ENCODE measurements around the gene FHAD1. TPM values are rescaled to one million over a fixed set of nuclear protein-coding genes. Genes with fewer than 3 reads are reported as not detected.
"Not testable (repeated sequence)": the region's sequence is repeated elsewhere in the genome, so short reads cannot be mapped to it uniquely, and the experiment has no call there.

Gene FHAD1
- total RNA-seq, 2 experiments from 2014 or later: not detected

DNA sequence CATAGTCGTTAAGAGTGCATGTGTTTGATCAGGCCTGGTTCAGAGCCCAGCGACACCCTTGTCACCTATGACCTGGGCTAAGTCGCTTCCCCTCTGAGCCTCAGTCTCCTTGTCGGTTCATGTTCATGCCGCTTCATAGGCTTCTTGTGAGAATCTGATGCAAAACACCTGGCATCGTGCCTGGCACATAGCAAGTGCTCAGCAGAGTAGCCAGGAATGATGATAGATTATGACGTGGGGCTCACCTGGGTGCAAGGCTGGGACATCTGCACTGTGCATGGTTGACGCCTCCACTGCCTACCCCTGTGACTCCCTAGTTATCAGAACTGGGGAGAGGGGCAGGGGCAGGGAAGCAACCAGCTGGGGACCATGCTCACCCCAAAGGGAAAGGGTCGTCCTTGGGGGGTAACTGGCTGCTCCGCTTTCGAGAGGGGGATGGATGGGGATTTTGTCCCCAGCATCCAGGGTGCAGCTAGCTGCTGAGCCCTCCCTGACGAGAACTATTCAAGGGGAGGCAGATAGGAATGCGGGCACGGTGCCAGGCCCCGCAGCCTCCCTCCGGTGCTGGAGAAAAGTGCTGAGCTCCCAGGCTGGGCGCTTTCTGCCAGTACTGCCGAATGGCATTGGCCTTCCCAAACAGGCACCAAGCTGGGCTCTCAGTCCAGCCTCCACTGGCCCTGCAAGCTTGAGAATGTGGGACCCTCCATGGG is 171.9 kb downstream of the FHAD1 start:
- Mint-ChIP-seq H3K4me1 (ENCODE audit: low read depth) (peaks cover 44% of the 10 kb centered on the region), H3K4me3 (no peak overlapping the region), H3K36me3 (peaks cover 11% of the 10 kb centered on the region), H3K27ac (no peak overlapping the region), H3K27me3 (no peaks in the 10 kb centered on the region), H3K9me3 (no peaks in the 10 kb centered on the region)
- DNase-seq: no peak
- CTCF ChIA-PET: interaction anchor here (1.6 to 3.4 kb wide), 2 partner anchors 13 to 95 kb away, joined by 3 to 16 read pairs; no protein-coding TSS in a partner anchor
- intact Hi-C loops (cut with micrococcal nuclease): loop anchor here (5.0 kb wide), 3 partner anchors 77 to 198 kb away; partner anchors contain the start of gene DDI2
- POLR2A ChIA-PET: no interaction called here

DNA sequence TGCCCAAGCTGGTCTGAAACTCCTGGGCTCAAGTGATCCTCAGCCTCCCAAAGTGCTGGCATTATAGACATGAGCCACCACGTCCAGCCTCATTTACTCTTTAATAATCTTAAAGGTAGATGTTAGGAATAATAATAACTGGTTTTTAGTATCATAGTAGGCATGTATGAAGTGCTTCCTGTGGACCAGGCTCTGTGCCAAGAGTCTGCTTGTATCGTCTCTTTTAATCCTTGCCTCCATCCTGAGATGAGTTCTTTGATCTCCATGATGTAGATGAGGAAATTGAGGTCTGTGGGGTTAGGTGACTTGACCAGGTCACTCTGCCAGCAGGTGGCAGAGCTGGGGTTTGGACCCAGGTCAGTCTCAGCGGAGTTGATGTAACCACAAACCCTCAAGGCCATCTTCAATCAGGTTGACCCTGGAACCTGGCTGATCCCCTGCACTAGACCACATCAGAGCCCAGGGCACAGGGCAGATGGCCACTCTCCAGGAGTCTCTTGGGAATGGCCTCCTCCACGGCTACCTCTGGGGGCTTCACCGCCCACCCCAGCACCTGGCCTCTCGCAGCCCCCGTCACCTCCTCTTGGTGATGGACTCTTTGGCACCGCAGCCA is 173.9 kb downstream of the FHAD1 start:
- ChIA-PET POLR2A (no interaction called here), CTCF (no interaction called here)
- Mint-ChIP-seq H3K36me3 (peaks cover 4% of the 10 kb centered on the region), H3K27ac (no peak overlapping the region), H3K27me3 (no peaks in the 10 kb centered on the region), H3K9me3 (no peaks in the 10 kb centered on the region), H3K4me1 (ENCODE audit: low read depth) (peaks cover 25% of the 10 kb centered on the region), H3K4me3 (no peak overlapping the region)
- intact Hi-C loops (cut with micrococcal nuclease): no loop called here
- DNase-seq: no peak

DNA sequence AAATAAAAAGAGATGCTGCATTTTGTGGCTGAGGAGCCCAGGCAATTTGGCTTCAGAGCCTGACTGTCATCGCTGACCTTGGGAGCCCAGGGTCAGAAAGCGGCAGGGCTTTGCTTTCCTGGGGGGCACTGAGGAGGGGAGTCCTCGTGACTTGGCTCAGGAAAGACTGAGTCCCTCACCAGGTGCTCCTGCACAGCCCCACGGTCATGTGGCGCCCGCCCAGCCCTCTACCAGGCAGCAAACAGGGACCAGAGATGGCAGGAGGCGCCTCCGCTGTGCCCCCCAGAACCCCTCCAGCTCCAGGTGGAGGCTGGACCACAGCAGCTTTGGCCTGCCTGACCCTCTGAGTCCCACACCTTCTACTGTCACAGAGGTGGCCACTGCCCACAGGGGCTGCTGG is 175.8 kb downstream of the FHAD1 start:
- peaks cover 10% of the 10 kb centered on the region for H3K4me1 Mint-ChIP-seq (ENCODE audit: low read depth)
- no peak overlapping the region for H3K27ac Mint-ChIP-seq
- intact Hi-C loops (cut with micrococcal nuclease): no loop called here
- DNase-seq: no peak
- no peaks in the 10 kb centered on the region for H3K9me3 Mint-ChIP-seq
- H3K4me3 Mint-ChIP-seq: no peak overlapping the region
- ChIA-PET POLR2A (no interaction called here), CTCF (interaction anchor here (0.6 to 0.7 kb wide), 2 partner anchors 15 to 294 kb away, joined by 3 read pairs; no protein-coding TSS in a partner anchor)
- peaks cover 14% of the 10 kb centered on the region for H3K36me3 Mint-ChIP-seq
- no peaks in the 10 kb centered on the region for H3K27me3 Mint-ChIP-seq

DNA sequence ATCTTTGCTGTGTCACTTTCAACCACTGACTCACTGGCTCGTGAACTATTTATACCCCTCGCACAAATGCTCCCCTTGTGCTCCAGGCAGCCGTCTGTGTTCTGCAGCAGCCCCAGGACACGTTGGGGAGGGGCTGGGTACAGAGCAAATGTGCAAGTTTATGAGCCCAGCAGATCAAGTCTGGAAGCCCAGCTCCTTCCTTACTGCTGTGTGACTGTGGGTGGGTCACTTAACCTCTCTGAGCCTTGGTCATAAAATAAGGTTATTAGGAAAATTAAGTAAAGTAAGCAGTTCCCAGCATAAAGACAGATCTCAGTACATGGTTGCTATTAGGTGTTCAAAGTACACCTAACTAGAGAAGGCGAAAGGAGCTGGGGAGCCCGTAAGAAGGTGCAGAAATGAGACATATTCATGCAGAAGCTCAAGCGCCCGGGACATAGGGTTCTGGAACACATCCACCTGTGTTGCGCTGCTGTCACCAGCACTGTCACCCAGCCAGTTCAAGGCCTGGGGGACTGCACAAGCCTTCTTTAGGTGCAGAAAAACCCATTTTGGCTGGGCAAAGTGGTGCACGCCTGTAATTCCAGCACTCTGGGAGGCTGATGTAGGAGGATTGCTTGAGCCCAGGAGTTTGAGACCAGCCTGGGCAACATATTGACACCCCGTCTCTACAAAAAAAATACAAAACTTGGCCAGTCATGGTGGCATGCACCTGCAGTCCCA is 176.5 kb downstream of the FHAD1 start:
- peaks cover 15% of the 10 kb centered on the region for H3K36me3 Mint-ChIP-seq
- H3K27ac Mint-ChIP-seq: no peak overlapping the region
- CTCF ChIA-PET: interaction anchor here (0.6 to 0.9 kb wide), 2 partner anchors 14 to 99 kb away, joined by 3 read pairs; no protein-coding TSS in a partner anchor
- H3K4me3 Mint-ChIP-seq: no peak overlapping the region
- H3K4me1 Mint-ChIP-seq (ENCODE audit: low read depth): peaks cover 8% of the 10 kb centered on the region
- POLR2A ChIA-PET: no interaction called here
- no peaks in the 10 kb centered on the region for H3K27me3 Mint-ChIP-seq
- no peaks in the 10 kb centered on the region for H3K9me3 Mint-ChIP-seq
- DNase-seq: no peak
- intact Hi-C loops (cut with micrococcal nuclease): no loop called here

DNA sequence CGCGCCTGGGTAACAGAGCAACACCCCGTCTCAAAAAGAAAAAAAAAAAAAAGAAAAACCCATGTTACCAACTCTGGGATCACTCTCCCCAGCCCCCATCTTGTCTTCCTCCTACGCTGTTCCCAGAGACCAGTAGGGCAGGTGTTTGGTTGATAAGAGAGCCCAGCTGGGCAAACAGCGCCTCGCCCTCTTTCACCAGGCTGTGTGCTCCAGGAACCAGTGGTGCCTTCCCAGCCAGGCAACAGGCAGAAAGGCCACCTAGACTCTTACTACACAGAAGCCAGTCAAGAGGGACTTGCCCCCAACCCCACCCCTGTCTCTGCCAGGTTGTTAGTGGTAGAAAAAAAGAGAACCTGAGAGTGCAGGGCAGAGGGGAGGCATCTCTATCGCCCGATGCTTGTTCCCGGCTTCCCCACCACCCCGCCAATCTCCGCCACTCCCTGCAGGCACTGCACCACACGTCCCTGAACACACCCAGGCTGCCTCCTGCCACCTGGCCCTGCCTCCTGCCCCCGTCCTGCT is 177.2 kb downstream of the FHAD1 start:
- CTCF ChIA-PET: interaction anchor here (0.8 to 0.9 kb wide), 2 partner anchors 100 to 101 kb away, joined by 3 to 4 read pairs; no protein-coding TSS in a partner anchor
- Mint-ChIP-seq H3K27ac (peak overlapping the region; percentile 24), H3K4me3 (no peak overlapping the region), H3K27me3 (no peaks in the 10 kb centered on the region), H3K9me3 (no peaks in the 10 kb centered on the region), H3K4me1 (ENCODE audit: low read depth) (peaks cover 4% of the 10 kb centered on the region), H3K36me3 (peaks cover 15% of the 10 kb centered on the region)
- POLR2A ChIA-PET: no interaction called here
- intact Hi-C loops (cut with micrococcal nuclease): no loop called here
- DNase-seq: no peak

DNA sequence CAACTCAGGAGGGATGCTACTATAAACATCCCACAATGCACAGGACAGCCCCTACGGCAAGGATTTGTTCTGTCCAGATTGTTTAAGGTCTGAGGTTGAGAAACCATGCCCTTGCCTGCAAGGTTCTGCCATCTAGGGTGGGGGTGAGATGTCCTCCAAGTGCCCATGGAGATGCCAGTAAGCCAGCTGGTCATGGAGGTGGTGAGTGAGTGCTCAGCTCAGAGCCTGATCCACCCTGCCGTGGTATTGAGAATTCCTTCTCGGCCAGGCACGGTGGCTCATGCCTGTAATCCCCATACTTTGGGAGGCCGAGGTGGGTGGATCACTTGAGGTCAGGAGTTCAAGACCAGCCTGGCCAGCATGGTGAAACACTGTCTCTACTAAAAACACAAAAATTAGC is 178.0 kb downstream of the FHAD1 start:
- CTCF ChIA-PET: interaction anchor here (0.8 to 10.4 kb wide), 2 partner anchors 102 kb away, joined by 4 to 203 read pairs; no protein-coding TSS in a partner anchor
- peaks cover 15% of the 10 kb centered on the region for H3K36me3 Mint-ChIP-seq
- H3K27ac Mint-ChIP-seq: no peak overlapping the region

DNA sequence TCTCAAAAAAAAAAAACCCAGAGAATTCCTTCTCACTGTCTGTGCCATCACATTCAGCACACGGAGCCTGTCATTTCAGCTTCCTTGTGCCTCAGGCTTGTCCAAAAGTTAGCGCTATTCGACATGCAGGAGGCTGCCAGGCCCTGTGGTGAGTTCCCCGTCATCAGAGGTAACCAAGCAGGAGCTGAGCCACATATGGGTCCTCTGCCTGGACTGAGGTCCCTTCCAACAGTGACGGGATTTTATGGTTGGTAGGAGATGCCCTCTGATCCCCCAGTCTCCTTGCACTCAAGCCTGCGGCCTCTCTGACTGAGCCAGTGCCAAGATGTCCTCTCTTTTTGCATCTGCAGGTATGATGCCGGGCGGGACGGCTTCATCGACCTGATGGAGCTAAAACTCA is 178.5 kb downstream of the FHAD1 start:
- H3K4me3 Mint-ChIP-seq: no peak overlapping the region
- peaks cover 4% of the 10 kb centered on the region for H3K4me1 Mint-ChIP-seq (ENCODE audit: low read depth)
- no peaks in the 10 kb centered on the region for H3K9me3 Mint-ChIP-seq
- ChIA-PET POLR2A (no interaction called here), CTCF (interaction anchor here (10.4 kb wide), 1 partner anchor 103 kb away, joined by 203 read pairs; no protein-coding TSS in a partner anchor)
- intact Hi-C loops (cut with micrococcal nuclease): no loop called here
- H3K27me3 Mint-ChIP-seq: no peaks in the 10 kb centered on the region
- no peak for DNase-seq
- H3K36me3 Mint-ChIP-seq: peaks cover 17% of the 10 kb centered on the region
- H3K27ac Mint-ChIP-seq: no peak overlapping the region

More for the DNA sequence above, 178.0 kb downstream of the FHAD1 start:
- POLR2A ChIA-PET: no interaction called here
- H3K27me3 Mint-ChIP-seq: no peaks in the 10 kb centered on the region
- intact Hi-C loops (cut with micrococcal nuclease): no loop called here
- DNase-seq: no peak
- peaks cover 4% of the 10 kb centered on the region for H3K4me1 Mint-ChIP-seq (ENCODE audit: low read depth)
- no peaks in the 10 kb centered on the region for H3K9me3 Mint-ChIP-seq
- no peak overlapping the region for H3K4me3 Mint-ChIP-seq

DNA sequence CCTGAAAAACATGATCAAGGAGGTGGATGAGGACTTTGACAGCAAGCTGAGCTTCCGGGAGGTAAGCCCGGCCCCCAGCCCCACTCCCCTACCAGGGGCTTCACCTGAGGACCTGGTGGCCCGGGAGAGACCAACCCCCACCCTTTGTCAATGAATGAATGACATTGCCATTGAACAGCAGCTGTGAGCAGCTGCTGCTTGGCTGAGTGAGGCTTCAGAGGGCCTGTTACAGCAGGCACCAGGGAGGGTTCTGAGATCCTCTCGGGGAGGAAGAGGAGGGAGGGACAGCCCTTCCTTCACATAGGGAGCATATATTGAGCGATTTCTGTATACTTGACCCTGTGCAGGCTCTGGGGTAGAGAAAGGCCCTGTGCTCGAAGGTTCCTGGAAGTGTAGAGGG is 178.9 kb downstream of the FHAD1 start:
- H3K4me1 Mint-ChIP-seq (ENCODE audit: low read depth): peaks cover 4% of the 10 kb centered on the region
- DNase-seq: no peak
- ChIA-PET POLR2A (no interaction called here), CTCF (interaction anchor here (10.4 kb wide), 1 partner anchor 103 kb away, joined by 203 read pairs; no protein-coding TSS in a partner anchor)
- no peaks in the 10 kb centered on the region for H3K27me3 Mint-ChIP-seq
- intact Hi-C loops (cut with micrococcal nuclease): no loop called here
- no peaks in the 10 kb centered on the region for H3K9me3 Mint-ChIP-seq
- H3K4me3 Mint-ChIP-seq: no peak overlapping the region
- peaks cover 17% of the 10 kb centered on the region for H3K36me3 Mint-ChIP-seq
- peak overlapping the region; percentile 53 for H3K27ac Mint-ChIP-seq

DNA sequence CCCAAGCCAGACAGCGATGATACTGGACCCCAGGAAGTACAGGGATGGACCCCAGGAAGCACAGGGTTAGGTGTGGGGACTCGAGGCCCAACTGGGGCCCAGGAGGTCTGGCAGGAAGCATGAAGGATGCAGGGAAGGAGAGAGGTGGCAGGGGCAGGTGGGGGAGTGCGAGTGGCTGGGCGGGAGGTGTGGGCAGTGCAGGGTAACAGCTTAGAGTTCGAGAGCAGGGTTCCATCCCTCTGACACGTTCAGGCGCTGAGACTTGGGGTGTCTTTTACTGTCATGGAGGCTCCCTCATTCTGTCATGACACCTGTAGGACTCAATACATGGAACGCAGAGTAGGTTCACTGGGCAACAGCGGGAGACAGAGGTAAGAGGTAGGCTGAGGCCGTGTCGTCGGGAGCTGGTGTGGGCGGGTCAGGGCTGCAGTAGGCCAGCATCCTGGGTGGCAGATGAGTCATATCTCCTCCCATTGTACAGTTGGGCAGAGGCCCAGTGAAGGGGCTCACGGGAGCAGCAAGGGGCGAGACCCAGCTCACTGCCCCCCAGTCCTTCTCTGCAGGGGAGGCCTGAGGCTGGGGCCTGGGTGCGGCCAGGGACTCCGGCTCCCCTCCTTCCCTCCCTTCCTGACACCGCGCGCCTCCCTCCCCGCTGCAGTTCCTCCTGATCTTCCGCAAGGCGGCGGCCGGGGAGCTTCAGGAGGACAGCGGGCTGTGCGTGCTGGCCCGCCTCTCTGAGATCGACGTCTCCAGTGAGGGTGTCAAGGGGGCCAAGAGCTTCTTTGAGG is 179.7 kb downstream of the FHAD1 start:
- H3K27me3 Mint-ChIP-seq: no peaks in the 10 kb centered on the region
- peak overlapping the region; percentile 53 for H3K27ac Mint-ChIP-seq
- peaks cover 15% of the 10 kb centered on the region for H3K36me3 Mint-ChIP-seq
- intact Hi-C loops (cut with micrococcal nuclease): no loop called here
- no peaks in the 10 kb centered on the region for H3K9me3 Mint-ChIP-seq
- no peak overlapping the region for H3K4me3 Mint-ChIP-seq
- CTCF ChIA-PET: interaction anchor here (1.8 to 10.4 kb wide), 2 partner anchors 16 to 104 kb away, joined by 4 to 203 read pairs; no protein-coding TSS in a partner anchor
- DNase-seq: no peak
- H3K4me1 Mint-ChIP-seq (ENCODE audit: low read depth): peaks cover 4% of the 10 kb centered on the region
- POLR2A ChIA-PET: no interaction called here

DNA sequence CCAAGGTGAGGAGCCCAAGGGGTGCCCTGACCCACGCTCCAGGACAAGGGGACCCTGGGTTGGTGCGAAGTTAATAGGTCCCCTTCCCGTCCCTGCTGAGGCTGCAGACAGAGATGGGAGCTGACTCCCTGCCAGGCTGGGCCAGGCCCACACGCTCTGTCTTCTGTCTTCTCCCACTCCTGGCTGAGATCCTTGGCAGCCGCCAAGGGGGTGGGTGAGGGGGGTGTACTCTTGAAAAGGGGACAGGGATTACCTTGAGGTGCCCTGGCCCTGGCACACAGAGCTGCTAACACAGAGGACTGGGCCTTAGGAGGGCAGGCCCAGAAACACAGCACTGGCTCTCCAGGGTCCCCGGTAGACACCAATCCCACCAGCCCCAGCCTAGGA is 180.2 kb downstream of the FHAD1 start:
- CTCF ChIA-PET: interaction anchor here (1.2 to 10.4 kb wide), 3 partner anchors 16 to 105 kb away, joined by 3 to 203 read pairs (median 4); no protein-coding TSS in a partner anchor
- no peak for DNase-seq
- H3K27me3 Mint-ChIP-seq: no peaks in the 10 kb centered on the region
- H3K27ac Mint-ChIP-seq: no peak overlapping the region
- H3K4me3 Mint-ChIP-seq: no peak overlapping the region
- peaks cover 13% of the 10 kb centered on the region for H3K36me3 Mint-ChIP-seq
- intact Hi-C loops (cut with micrococcal nuclease): no loop called here
- peaks cover 4% of the 10 kb centered on the region for H3K4me1 Mint-ChIP-seq (ENCODE audit: low read depth)
- no peaks in the 10 kb centered on the region for H3K9me3 Mint-ChIP-seq
- POLR2A ChIA-PET: no interaction called here

DNA sequence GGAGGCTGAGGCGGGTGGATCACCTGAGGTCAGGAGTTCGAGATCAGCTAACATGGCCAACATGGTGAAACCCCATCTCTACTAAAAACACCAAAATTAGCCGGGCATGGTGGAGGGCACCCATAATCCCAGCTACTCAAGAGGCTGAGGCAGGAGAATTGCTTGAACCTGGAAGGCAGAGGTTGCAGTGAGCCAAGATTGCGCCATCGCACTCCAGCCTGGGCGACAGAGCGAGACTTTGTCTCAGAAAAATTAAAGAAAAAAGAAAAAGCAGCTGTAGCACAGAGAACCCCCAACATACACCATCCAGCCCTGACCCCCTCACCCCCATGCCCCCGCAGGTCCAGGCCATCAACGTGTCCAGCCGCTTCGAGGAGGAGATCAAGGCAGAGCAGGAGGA is 181.2 kb downstream of the FHAD1 start:
- DNase-seq; POLR2A ChIA-PET; H3K27me3 Mint-ChIP-seq; H3K4me3 Mint-ChIP-seq; H3K4me1 Mint-ChIP-seq (ENCODE audit: low read depth); H3K9me3 Mint-ChIP-seq; intact Hi-C loops (cut with micrococcal nuclease); H3K27ac Mint-ChIP-seq: not testable (repeated sequence)
- peaks cover 13% of the 10 kb centered on the region for H3K36me3 Mint-ChIP-seq
- CTCF ChIA-PET: interaction anchor here (1.2 to 10.4 kb wide), 3 partner anchors 15 to 106 kb away, joined by 3 to 203 read pairs (median 4); no protein-coding TSS in a partner anchor
